KOPT-K1 (cell line): ENCODE results near the gene REST.

Experiments
- H3K27ac ChIP-seq: fragments of 200-600 bp; sonication (generic); 2 replicates; pipeline ENCODE4 v1.5.1; 2016; ENCODE audit warnings: antibody characterized with exemption, mild to moderate bottlenecking, low read depth, low read length; ENCODE audit not compliant: poor library complexity, severe bottlenecking
- H3K36me3 ChIP-seq: fragments of 200-600 bp; sonication (generic); 2 replicates; pipeline ENCODE4 v1.5.1; 2017; ENCODE audit warnings: antibody characterized with exemption, mild to moderate bottlenecking, low read length, moderate library complexity; ENCODE audit not compliant: insufficient read depth
- H3K9me3 ChIP-seq: fragments of 200-600 bp; sonication (generic); 2 replicates; pipeline ENCODE4 v1.5.1; 2017; ENCODE audit warnings: antibody characterized with exemption, low read length, mild to moderate bottlenecking; ENCODE audit not compliant: insufficient read depth, poor library complexity, severe bottlenecking

REST gene

GRCh38 chr4:56979421-56980072, 71.8 kb downstream of the REST start:
- Histone ChIP-seq H3K27ac (peak overlapping the region; percentile 92), H3K9me3 (no peaks in the 10 kb centered on the region), H3K36me3 (peaks cover 46% of the 10 kb centered on the region)

GRCh38 chr4:56981795-56982201, 74.1 kb downstream of the REST start:
- Histone ChIP-seq H3K36me3 (peaks cover 62% of the 10 kb centered on the region), H3K9me3 (no peaks in the 10 kb centered on the region), H3K27ac (peak overlapping the region; percentile 4)

GRCh38 chr4:56986192-56986591, 78.5 kb downstream of the REST start:
- no peaks in the 10 kb centered on the region for H3K9me3 ChIP-seq
- no peak overlapping the region for H3K27ac ChIP-seq
- peaks cover 96% of the 10 kb centered on the region for H3K36me3 ChIP-seq

- H3K27ac ChIP-seq = no peak overlapping the region
- H3K9me3 ChIP-seq = no peaks in the 10 kb centered on the region
- H3K36me3 ChIP-seq = peaks cover 96% of the 10 kb centered on the region
Measured at GRCh38 chr4:56986952-56987351, 79.3 kb downstream of the REST start.

GRCh38 chr4:56990109-56990905, 82.6 kb downstream of the REST start:
- Histone ChIP-seq H3K27ac (no peak overlapping the region), H3K9me3 (no peaks in the 10 kb centered on the region), H3K36me3 (peaks cover 98% of the 10 kb centered on the region)

GRCh38 chr4:56995525-56995924, 87.8 kb downstream of the REST start:
- Histone ChIP-seq H3K9me3 (no peaks in the 10 kb centered on the region), H3K36me3 (peaks cover 96% of the 10 kb centered on the region), H3K27ac (no peak overlapping the region)

GRCh38 chr4:56999751-57000150, 92.1 kb downstream of the REST start:
- Histone ChIP-seq H3K36me3 (peaks cover 97% of the 10 kb centered on the region), H3K27ac (no peak overlapping the region), H3K9me3 (no peaks in the 10 kb centered on the region)

- Histone ChIP-seq H3K27ac (no peak overlapping the region), H3K9me3 (no peaks in the 10 kb centered on the region), H3K36me3 (peaks cover 100% of the 10 kb centered on the region)
Measured at GRCh38 chr4:57013543-57014120, 105.9 kb downstream of the REST start.
